Activated CD8-positive, alpha-beta T cell treated with anti-CD3 and anti-CD28 coated beads for 36 hours (primary cell): ENCODE results near the gene STRN. TPM values are rescaled to one million over a fixed set of nuclear protein-coding genes. Genes with fewer than 3 reads are reported as not detected.

Experiments
- ATAC-seq: fragments of 200-7000 bp; cut with Tn5 transposase; one replicate; pipeline ENCODE4 v1.10.0; 2021; ENCODE audit warnings: mild to moderate bottlenecking, moderate library complexity
- CTCF ChIA-PET: fragments of 350-600 bp; sonication (Branson Sonifier 250); formaldehyde crosslinking; loops from one replicate; lab custom pipeline; 2021; ENCODE audit warnings: antibody characterized with exemption; lab: Charles Lee
- POLR2A ChIA-PET: fragments of 350-600 bp; sonication (Branson Sonifier 250); formaldehyde crosslinking; loops from one replicate; lab custom pipeline; 2021; ENCODE audit warnings: antibody characterized with exemption; lab: Charles Lee
- DNase-seq: peaks from one replicate; pipeline ENCODE4 v3.0.0-alpha.2; 2020
- H3K27ac Mint-ChIP-seq: one replicate; pipeline ENCODE4 v1.8.0; 2021; ENCODE audit warnings: mild to moderate bottlenecking, mixed read lengths
- H3K27me3 Mint-ChIP-seq: one replicate; pipeline ENCODE4 v1.8.0; 2021; ENCODE audit warnings: mixed read lengths
- H3K36me3 Mint-ChIP-seq: one replicate; pipeline ENCODE4 v1.8.0; 2021; ENCODE audit warnings: low read depth, mixed read lengths
- H3K4me1 Mint-ChIP-seq: one replicate; pipeline ENCODE4 v1.8.0; 2021; ENCODE audit warnings: low read depth, mixed read lengths
- H3K4me3 Mint-ChIP-seq: one replicate; pipeline ENCODE4 v1.8.0; 2021; ENCODE audit warnings: mild to moderate bottlenecking, moderate library complexity, mixed read lengths
- H3K9me3 Mint-ChIP-seq: one replicate; pipeline ENCODE4 v1.8.0; 2021; ENCODE audit warnings: mixed read lengths
- CTCF ChIP-seq: fragments of 200-600 bp; IDR thresholded peaks from one replicate; pipeline ENCODE4 v1.8.0; 2022; ENCODE audit warnings: antibody characterized with exemption, mild to moderate bottlenecking
- intact Hi-C: fragments of 100-400 bp; cut with micrococcal nuclease; formaldehyde crosslinking; loops from one replicate; pipeline ENCODE4 v1.10.0; 2022
- total RNA-seq, 2 experiments: library from RNA; stranded (reverse); gene quantifications; one replicate each; pipeline ENCODE4 v1.2.3, GENCODE V29; 2021

The STRN gene
- total RNA-seq, 2 experiments from 2014 or later: 24.0 to 25.9 TPM

- no peak overlapping the region for H3K4me3 Mint-ChIP-seq
- CTCF ChIA-PET: no interaction called here
- no peaks in the 10 kb centered on the region for H3K27me3 Mint-ChIP-seq
- no peaks in the 10 kb centered on the region for H3K9me3 Mint-ChIP-seq
- H3K36me3 Mint-ChIP-seq: peaks cover 9% of the 10 kb centered on the region
- peaks cover 60% of the 10 kb centered on the region for H3K4me1 Mint-ChIP-seq
- intact Hi-C loops: no loop called here
- no peak for DNase-seq
- POLR2A ChIA-PET: no interaction called here
- no peak for TF ChIP-seq CTCF
- ATAC-seq: no peak
- no peak overlapping the region for H3K27ac Mint-ChIP-seq
These were observed 6.2 kb downstream of the STRN start for GRCh38 chr2:36960005-36960675.

DNA sequence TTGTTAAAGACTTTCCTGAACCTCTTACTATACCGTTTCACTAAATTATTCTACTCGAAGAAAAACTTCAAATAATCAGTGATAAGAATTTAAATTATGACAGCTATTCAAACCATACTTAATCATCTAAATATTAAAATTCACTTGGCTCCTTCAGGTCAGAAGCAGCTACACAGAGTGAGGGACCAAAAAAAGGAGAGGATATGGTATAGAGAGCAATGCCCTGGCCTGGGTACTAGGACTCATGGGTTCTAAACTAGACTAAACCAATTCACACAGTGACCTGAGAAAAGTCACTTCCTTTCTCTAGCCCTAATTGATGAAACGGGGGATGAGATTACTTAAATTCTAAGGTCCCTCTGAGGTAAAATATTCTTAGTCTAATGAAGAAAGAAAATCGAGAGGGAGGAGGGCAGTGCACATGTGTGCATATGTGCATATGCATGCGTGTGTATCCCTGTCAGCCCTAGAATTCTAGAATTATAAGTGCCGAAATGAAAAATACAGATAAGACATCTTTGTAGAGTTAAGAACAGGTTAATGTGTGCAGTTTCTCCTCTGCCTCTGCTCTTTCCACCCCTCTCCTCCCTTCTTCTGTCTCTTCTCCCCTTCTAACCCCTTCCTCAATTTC, 11.2 kb downstream of the STRN start:
- DNase-seq (no peak), ATAC-seq (no peak)
- intact Hi-C loops: no loop called here
- H3K36me3 Mint-ChIP-seq: peaks cover 9% of the 10 kb centered on the region
- no peak for TF ChIP-seq CTCF
- ChIA-PET POLR2A (interaction anchor here (0.6 to 0.9 kb wide), 2 partner anchors 11 to 18 kb away, joined by 3 read pairs; partner anchors contain the start of gene STRN), CTCF (no interaction called here)
- H3K27ac Mint-ChIP-seq: no peak overlapping the region
- H3K4me3 Mint-ChIP-seq: no peak overlapping the region
- H3K27me3 Mint-ChIP-seq: no peaks in the 10 kb centered on the region
- peaks cover 56% of the 10 kb centered on the region for H3K4me1 Mint-ChIP-seq
- H3K9me3 Mint-ChIP-seq: no peaks in the 10 kb centered on the region

- TF ChIP-seq CTCF: no peak
- Mint-ChIP-seq H3K4me1 (peaks cover 46% of the 10 kb centered on the region), H3K27me3 (no peaks in the 10 kb centered on the region), H3K27ac (no peak overlapping the region), H3K9me3 (no peaks in the 10 kb centered on the region), H3K4me3 (no peak overlapping the region), H3K36me3 (peaks cover 6% of the 10 kb centered on the region)
- intact Hi-C loops: no loop called here
- ChIA-PET CTCF (interaction anchor here (1.8 kb wide), 1 partner anchor 10 kb away, joined by 4 read pairs; no protein-coding TSS in a partner anchor), POLR2A (no interaction called here)
- no peak for DNase-seq
- ATAC-seq: no peak
These were observed 13.6 kb downstream of the STRN start for GRCh38 chr2:36952748-36953197.

- Mint-ChIP-seq H3K36me3 (peaks cover 6% of the 10 kb centered on the region), H3K27ac (no peak overlapping the region), H3K4me3 (no peak overlapping the region), H3K9me3 (no peaks in the 10 kb centered on the region), H3K27me3 (no peaks in the 10 kb centered on the region), H3K4me1 (peaks cover 41% of the 10 kb centered on the region)
- peak; percentile 70 for ATAC-seq
- DNase-seq: no peak
- ChIA-PET CTCF (no interaction called here), POLR2A (no interaction called here)
- TF ChIP-seq CTCF: no peak
- intact Hi-C loops: no loop called here
These were observed 14.8 kb downstream of the STRN start for GRCh38 chr2:36951574-36951973.

GRCh38 chr2:36951027-36951518, 15.3 kb downstream of the STRN start:
- Mint-ChIP-seq H3K27me3 (no peaks in the 10 kb centered on the region), H3K4me3 (no peak overlapping the region), H3K27ac (no peak overlapping the region), H3K36me3 (peaks cover 6% of the 10 kb centered on the region), H3K9me3 (no peaks in the 10 kb centered on the region), H3K4me1 (peaks cover 37% of the 10 kb centered on the region)
- CTCF ChIA-PET: no interaction called here
- POLR2A ChIA-PET: no interaction called here
- DNase-seq (no peak), ATAC-seq (no peak)
- intact Hi-C loops: no loop called here
- no peak for TF ChIP-seq CTCF
